Body of pancreas (tissue), 4 donors: ENCODE results near the gene ADAD2. TPM values are rescaled to one million over a fixed set of nuclear protein-coding genes. Genes with fewer than 3 reads are reported as not detected.
A peak's percentile ranks its signal among the peaks of the same experiment; 100 is the strongest.

ENCODE experiments used
- ATAC-seq: fragments of 150-250 bp; one replicate; pipeline ENCODE4 v1.9.1; 2016
- DNase-seq, 4 donors: peaks; one replicate each; pipeline ENCODE4 v3.0.0-alpha.2; 2019
- H3K27ac ChIP-seq, 4 donors: fragments of 200-600 bp; sonication (generic); 1 replicate in 3 of 4; 2 replicates in 1 of 4; pipeline versions ENCODE4 v1.5.1 to v1.6.1; 2016 to 2019; ENCODE audit warnings: mild to moderate bottlenecking in 1 of 4, mixed read lengths in 1 of 4, moderate library complexity in 1 of 4
- H3K27me3 ChIP-seq, 2 donors: fragments of 200-600 bp; sonication (generic); one replicate each; pipeline ENCODE4 v1.6.0; 2016; ENCODE audit warnings: mild to moderate bottlenecking in 1 of 2
- H3K36me3 ChIP-seq, 2 donors: fragments of 200-600 bp; sonication (generic); replicated peaks in 1 of 2; 2 replicates each; pipeline ENCODE4 v1.5.1; 2016; ENCODE audit warnings: low read depth in 2 of 2; ENCODE audit not compliant: insufficient read depth in 1 of 2
- H3K4me1 ChIP-seq: fragments of 200-600 bp; sonication (generic); one replicate; pipeline ENCODE4 v1.6.0; 2016
- H3K4me3 ChIP-seq, 2 donors: fragments of 200-600 bp; sonication (generic); 1 replicate in 1 of 2; 2 replicates in 1 of 2; pipeline ENCODE4 v1.5.1; 2016 to 2019
- H3K9me3 ChIP-seq, 3 donors: fragments of 200-600 bp; sonication (generic); 1 replicate in 2 of 3; 2 replicates in 1 of 3; pipeline ENCODE4 v1.5.1; 2016
- POLR2A ChIP-seq, 3 donors: fragments of 450-650 bp; IDR thresholded peaks; one replicate each; pipeline ENCODE4 v1.6.1; 2016; ENCODE audit warnings: antibody characterized with exemption in 3 of 3, mild to moderate bottlenecking in 2 of 3
- WGBS, 2 donors: methylation state at CpG; one replicate each; pipeline ENCODE4 v1.1.5; 2017; 5-methylcytosine and 5-hydroxymethylcytosine counted together
- intact Hi-C: fragments of 100-400 bp; cut with DNase I; formaldehyde crosslinking; loops from one replicate; pipeline ENCODE4 v1.15.1; 2023
- total RNA-seq, 2 donors: library from RNA; depleted of rRNA; stranded (reverse); fragments of >200 nt; gene quantifications; one replicate each; pipeline ENCODE4 v1.1.0, GENCODE V29; 2016
- TF ChIP-seq, protein P1 (sequence below), 7 experiments: fragments of 450-650 bp in 4 of 7; fragments of 200-600 bp in 3 of 7; sonication (generic) in 3 of 7; IDR thresholded peaks; one replicate each; pipeline ENCODE4 v1.5.1; 2016 to 2019; ENCODE audit warnings: antibody characterized with exemption in 7 of 7

Gene ADAD2
- 1 to 10 TPM in 1 of 2 donors, not detected in 1; 4.0 TPM for total RNA-seq

DNA sequence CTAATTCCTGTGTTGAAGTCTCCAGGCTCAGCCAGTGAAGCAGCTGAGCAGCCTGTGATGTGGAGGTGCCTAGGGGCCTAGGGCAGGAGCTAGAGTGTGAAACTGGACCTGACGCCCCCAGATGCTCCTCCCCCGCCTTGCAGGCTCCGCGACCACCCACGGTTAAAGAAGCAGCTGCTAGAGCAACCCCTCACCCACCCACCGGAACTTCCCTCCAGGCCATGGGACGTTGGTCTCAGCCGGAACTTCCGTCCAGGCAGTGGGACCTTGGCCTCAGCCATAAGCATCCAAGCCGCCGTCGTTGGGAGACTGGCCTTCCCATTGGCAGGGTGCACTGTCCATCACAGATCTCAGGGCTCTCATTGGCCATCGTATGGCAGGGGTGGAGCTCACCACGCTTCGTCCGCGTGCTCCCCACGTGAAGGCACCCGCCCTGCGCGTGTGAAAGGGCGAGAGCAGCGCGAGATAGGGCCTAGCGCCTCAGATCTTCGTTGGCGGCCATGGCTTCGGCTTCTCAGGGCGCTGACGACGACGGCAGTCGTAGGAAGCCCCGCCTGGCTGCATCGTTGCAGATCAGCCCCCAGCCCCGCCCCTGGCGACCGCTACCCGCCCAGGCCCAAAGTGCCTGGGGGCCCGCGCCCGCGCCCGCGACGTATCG is at the start of gene ADAD2:
TSS of gene ADAD2 (plus strand) at position 427 of the 658 bp plus-strand sequence. CDS start at position 501, 74 bp downstream.
- DNase-seq, result no peak
- Histone ChIP-seq H3K27me3 (no peaks in the 10 kb centered on the region), H3K9me3 (no peaks in the 10 kb centered on the region), H3K27ac (no peak within 1 kb of the TSS), H3K4me1 (peaks cover 9% of the 10 kb centered on the region), H3K36me3 (no peaks in the 10 kb centered on the region), H3K4me3 (no peak within 1 kb of the TSS)
- 81 to 86% methylated on average over 6 to 47 of the region's 47 CpGs for WGBS, 2 donors
- ATAC-seq, result no peak
- intact Hi-C loops, result loop anchor here (10.0 kb wide), 1 partner anchor 226 kb away; the partner anchor contains the start of gene NECAB2
- TF ChIP-seq, protein P1, sequence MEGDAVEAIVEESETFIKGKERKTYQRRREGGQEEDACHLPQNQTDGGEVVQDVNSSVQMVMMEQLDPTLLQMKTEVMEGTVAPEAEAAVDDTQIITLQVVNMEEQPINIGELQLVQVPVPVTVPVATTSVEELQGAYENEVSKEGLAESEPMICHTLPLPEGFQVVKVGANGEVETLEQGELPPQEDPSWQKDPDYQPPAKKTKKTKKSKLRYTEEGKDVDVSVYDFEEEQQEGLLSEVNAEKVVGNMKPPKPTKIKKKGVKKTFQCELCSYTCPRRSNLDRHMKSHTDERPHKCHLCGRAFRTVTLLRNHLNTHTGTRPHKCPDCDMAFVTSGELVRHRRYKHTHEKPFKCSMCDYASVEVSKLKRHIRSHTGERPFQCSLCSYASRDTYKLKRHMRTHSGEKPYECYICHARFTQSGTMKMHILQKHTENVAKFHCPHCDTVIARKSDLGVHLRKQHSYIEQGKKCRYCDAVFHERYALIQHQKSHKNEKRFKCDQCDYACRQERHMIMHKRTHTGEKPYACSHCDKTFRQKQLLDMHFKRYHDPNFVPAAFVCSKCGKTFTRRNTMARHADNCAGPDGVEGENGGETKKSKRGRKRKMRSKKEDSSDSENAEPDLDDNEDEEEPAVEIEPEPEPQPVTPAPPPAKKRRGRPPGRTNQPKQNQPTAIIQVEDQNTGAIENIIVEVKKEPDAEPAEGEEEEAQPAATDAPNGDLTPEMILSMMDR (IDR thresholded peaks at IDR 0.05), result no peak
- TF ChIP-seq POLR2A (IDR thresholded peaks at IDR 0.05), result no peak

DNA sequence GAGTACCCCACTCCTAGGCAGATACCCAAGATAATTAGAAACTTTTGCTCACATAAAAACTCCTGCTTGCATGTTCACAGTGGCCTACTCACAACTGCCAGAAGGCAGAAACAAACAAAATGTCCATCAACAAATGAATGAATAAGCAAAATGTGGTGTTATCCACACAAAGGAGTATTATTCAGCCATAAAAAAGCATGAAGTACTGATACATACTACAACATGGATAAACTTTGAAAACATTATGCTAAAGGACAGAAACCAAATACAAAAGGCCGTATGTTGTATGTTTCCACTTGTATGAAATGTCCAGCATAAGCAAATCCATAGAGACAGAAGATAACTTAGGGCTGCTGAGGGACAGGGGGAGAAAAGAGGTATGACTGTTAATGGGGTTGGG is 47.9 kb upstream of the ADAD2 start:
- H3K36me3 ChIP-seq, result no peaks in the 10 kb centered on the region
- ATAC-seq (no peak), DNase-seq (no peak)
- no peaks in the 10 kb centered on the region for H3K27me3 ChIP-seq
- no peaks in the 10 kb centered on the region for H3K9me3 ChIP-seq
- no peak overlapping the region for H3K4me3 ChIP-seq
- WGBS, 2 donors, result 95 to 100% methylated on average over 1 of the region's 1 CpG
- no peak overlapping the region for H3K27ac ChIP-seq
- intact Hi-C loops, result no loop called here
- TF ChIP-seq, protein P1 (IDR thresholded peaks at IDR 0.05), result no peak
- no peak for TF ChIP-seq POLR2A (IDR thresholded peaks at IDR 0.05)
- H3K4me1 ChIP-seq, result peaks cover 9% of the 10 kb centered on the region

GRCh38 chr16:84143784-84144199 is 47.2 kb upstream of the ADAD2 start:
- H3K4me1 ChIP-seq, result peaks cover 9% of the 10 kb centered on the region
- H3K4me3 ChIP-seq, result no peak overlapping the region
- peak overlapping the region in 1 of 4 donors; percentile 62 for H3K27ac ChIP-seq
- TF ChIP-seq, protein P1 (IDR thresholded peaks at IDR 0.05), result no peak
- TF ChIP-seq POLR2A (IDR thresholded peaks at IDR 0.05), result no peak
- peak in 2 of 4 donors; percentile 14 to 21 for DNase-seq
- no peaks in the 10 kb centered on the region for H3K9me3 ChIP-seq
- intact Hi-C loops, result no loop called here
- no peaks in the 10 kb centered on the region for H3K36me3 ChIP-seq
- H3K27me3 ChIP-seq, result no peaks in the 10 kb centered on the region
- no peak for ATAC-seq
- WGBS, 2 donors, result 17 to 24% methylated on average over 13 of the region's 13 CpGs

DNA sequence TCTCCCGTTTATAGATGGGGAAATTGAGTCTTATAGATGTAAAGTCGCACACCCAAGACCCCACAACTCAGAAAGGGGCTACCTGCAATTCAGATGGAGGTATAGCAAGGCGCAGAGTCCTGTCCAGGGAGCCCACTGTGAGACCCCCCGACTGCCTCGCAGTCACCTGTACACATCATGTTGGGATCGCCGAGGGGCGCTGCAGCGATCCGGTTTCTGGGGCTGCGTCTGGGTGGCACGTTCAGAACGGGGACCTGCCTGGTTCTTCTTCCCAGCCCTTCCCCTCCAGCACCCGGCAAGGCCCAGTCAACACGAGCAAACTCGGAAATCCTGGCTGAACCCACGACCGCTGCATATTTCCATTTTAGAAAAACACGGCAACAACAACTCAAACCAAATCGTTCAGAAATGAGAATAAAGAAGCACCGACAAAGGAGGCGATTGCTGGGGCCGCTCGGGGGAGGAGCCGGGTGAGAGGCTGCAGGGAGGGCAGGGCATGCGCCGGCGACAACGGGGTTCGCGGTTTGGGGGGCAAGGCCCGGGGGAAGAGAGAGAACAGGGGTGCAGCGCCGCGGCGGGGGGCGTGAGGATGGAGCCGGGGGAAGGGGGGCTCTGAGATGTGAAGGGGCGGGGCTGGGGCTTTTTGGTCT is 46.6 kb upstream of the ADAD2 start:
- WGBS, 2 donors, result 0 to 1% methylated on average over 26 to 28 of the region's 39 CpGs
- intact Hi-C loops, result no loop called here
- ATAC-seq, result peak; percentile 34
- Histone ChIP-seq H3K9me3 (no peaks in the 10 kb centered on the region), H3K4me1 (peaks cover 9% of the 10 kb centered on the region), H3K36me3 (no peaks in the 10 kb centered on the region), H3K27ac (peak overlapping the region in 3 of 4 donors; percentile 62 to 76 (median 69)), H3K4me3 (peak overlapping the region; percentile 85 to 95), H3K27me3 (no peaks in the 10 kb centered on the region)
- TF ChIP-seq POLR2A (IDR thresholded peaks at IDR 0.05), result no peak
- TF ChIP-seq, protein P1 (IDR thresholded peaks at IDR 0.05), result no peak
- peak; percentile 12 to 37 (median 24) for DNase-seq
